Measurements from ENCODE around the gene ZNF304. TPM values are rescaled to one million over a fixed set of nuclear protein-coding genes. Genes with fewer than 3 reads are reported as not detected.

ZNF304 gene
- total RNA-seq, 1 experiment from 2014 or later: 9.2 TPM

GRCh38 chr19:57406516-57407123, 55.5 kb downstream of the ZNF304 start:
- peak; percentile 40 for DNase-seq (ENCODE audit: low spot score)
- in situ Hi-C loops (cut with HindIII; ENCODE audit: low sequenced_read_pairs): no loop called here

Other genes starting within 250 kb of the ZNF304 start
- 0.20 TPM in 1 of 2 replicates, not detected in the other for gene USP29, start 231.3 kb upstream of the ZNF304 start, total RNA-seq (2014; rRNA removed; shearing (Covaris generic))
- gene ZIM3, start 206.1 kb upstream of the ZNF304 start, total RNA-seq (2014; rRNA removed; shearing (Covaris generic)): not detected in 2 replicates
- gene DUXA, start 183.8 kb upstream of the ZNF304 start, total RNA-seq (2014; rRNA removed; shearing (Covaris generic)): 2.6 TPM in 1 of 2 replicates, not detected in the other
- gene ZNF264, start 159.8 kb upstream of the ZNF304 start, total RNA-seq (2014; rRNA removed; shearing (Covaris generic)): 12.3 and 23.2 TPM in 2 replicates
- gene AURKC, start 120.2 kb upstream of the ZNF304 start, total RNA-seq (2014; rRNA removed; shearing (Covaris generic)): not detected in 2 replicates
- 8.8 and 9.2 TPM in 2 replicates for gene ZNF805, start 110.6 kb upstream of the ZNF304 start, total RNA-seq (2014; rRNA removed; shearing (Covaris generic))
- gene ZNF460, start 70.8 kb upstream of the ZNF304 start, total RNA-seq (2014; rRNA removed; shearing (Covaris generic)): 19.5 and 29.1 TPM in 2 replicates
- gene ZNF543, start 30.8 kb upstream of the ZNF304 start, total RNA-seq (2014; rRNA removed; shearing (Covaris generic)): 6.4 and 9.6 TPM in 2 replicates
- 18.6 and 19.0 TPM in 2 replicates for gene TRAPPC2B, start 12.3 kb downstream of the ZNF304 start, total RNA-seq (2014; rRNA removed; shearing (Covaris generic))
- gene ZNF547, start 12.3 kb downstream of the ZNF304 start, total RNA-seq (2014; rRNA removed; shearing (Covaris generic)): 0.68 and 1.7 TPM in 2 replicates
- gene ZNF548, start 38.6 kb downstream of the ZNF304 start, total RNA-seq (2014; rRNA removed; shearing (Covaris generic)): 4.1 and 6.0 TPM in 2 replicates
- gene ZNF17, start 59.9 kb downstream of the ZNF304 start, total RNA-seq (2014; rRNA removed; shearing (Covaris generic)): 7.1 and 10.4 TPM in 2 replicates
- 6.6 and 16.3 TPM in 2 replicates for gene ZNF749, start 84.1 kb downstream of the ZNF304 start, total RNA-seq (2014; rRNA removed; shearing (Covaris generic))
- gene VN1R1, start 105.9 kb downstream of the ZNF304 start, total RNA-seq (2014; rRNA removed; shearing (Covaris generic)): not detected in 2 replicates
- 3.3 and 9.1 TPM in 2 replicates for gene ZNF772, start 126.3 kb downstream of the ZNF304 start, total RNA-seq (2014; rRNA removed; shearing (Covaris generic))
- gene ZNF419, start 136.5 kb downstream of the ZNF304 start, total RNA-seq (2014; rRNA removed; shearing (Covaris generic)): 4.9 and 9.2 TPM in 2 replicates
- 3.8 and 11.8 TPM in 2 replicates for gene ZNF773, start 148.7 kb downstream of the ZNF304 start, total RNA-seq (2014; rRNA removed; shearing (Covaris generic))
- 2.6 and 3.9 TPM in 2 replicates for gene ZNF549, start 176.1 kb downstream of the ZNF304 start, total RNA-seq (2014; rRNA removed; shearing (Covaris generic))
- 5.9 and 6.3 TPM in 2 replicates for gene ZNF550, start 208.6 kb downstream of the ZNF304 start, total RNA-seq (2014; rRNA removed; shearing (Covaris generic))
- gene ZNF416, start 227.6 kb downstream of the ZNF304 start, total RNA-seq (2014; rRNA removed; shearing (Covaris generic)): 9.0 and 9.4 TPM in 2 replicates
- not detected in 2 replicates for gene ZIK1, start 232.9 kb downstream of the ZNF304 start, total RNA-seq (2014; rRNA removed; shearing (Covaris generic))
- 6.5 and 8.3 TPM in 2 replicates for gene ZNF530, start 248.6 kb downstream of the ZNF304 start, total RNA-seq (2014; rRNA removed; shearing (Covaris generic))

All from G401 (cell line).